Caki2 (cell line): ENCODE data around the gene SCPEP1. TPM values are rescaled to one million over a fixed set of nuclear protein-coding genes. Genes with fewer than 3 reads are reported as not detected.

Experiments
- DNase-seq: peaks from one replicate; pipeline ENCODE4 v3.0.0-alpha.2; 2015; ENCODE audit warnings: low read depth
- in situ Hi-C: cut with HindIII; loops from 2 replicates; pipeline ENCODE4 v1.10.0; 2016; ENCODE audit warnings: low sequenced_read_pairs, low pct_unique_long_range_greater_than_20kb, mixed read lengths
- total RNA-seq: library from RNA; depleted of rRNA; stranded (reverse); fragments of >200 nt; shearing (Covaris generic); gene quantifications from 2 replicates; pipeline ENCODE4 v1.2.3, GENCODE V29; 2014; ENCODE audit warnings: low replicate concordance

SCPEP1 gene
- total RNA-seq, 1 experiment from 2014 or later: 39.4 TPM

GRCh38 chr17:56988901-56989572, 11.1 kb downstream of the SCPEP1 start:
- in situ Hi-C loops: no loop called here
- no peak for DNase-seq

- in situ Hi-C loops: no loop called here
- no peak for DNase-seq
Measured at GRCh38 chr17:56992364-56992763, 14.4 kb downstream of the SCPEP1 start.

- DNase-seq: no peak
- in situ Hi-C loops: no loop called here
Measured at GRCh38 chr17:56994009-56994792, 16.3 kb downstream of the SCPEP1 start.

GRCh38 chr17:56995766-56996165, 17.8 kb downstream of the SCPEP1 start:
- in situ Hi-C loops: no loop called here

GRCh38 chr17:56997313-56997712, 19.4 kb downstream of the SCPEP1 start:
- in situ Hi-C loops: no loop called here
- DNase-seq: no peak

More at GRCh38 chr17:56995766-56996165, 17.8 kb downstream of the SCPEP1 start:
- no peak for DNase-seq

- DNase-seq: no peak
- in situ Hi-C loops: no loop called here
Measured at GRCh38 chr17:57001541-57001940, 23.6 kb downstream of the SCPEP1 start.

- DNase-seq: no peak
- in situ Hi-C loops: no loop called here
Measured at GRCh38 chr17:57002904-57003303, 25.0 kb downstream of the SCPEP1 start.

GRCh38 chr17:57004944-57005579, 27.1 kb downstream of the SCPEP1 start:
- in situ Hi-C loops: no loop called here
- no peak for DNase-seq

- in situ Hi-C loops: no loop called here
- DNase-seq: no peak
Measured at GRCh38 chr17:57006040-57006439, 28.1 kb downstream of the SCPEP1 start.

GRCh38 chr17:57008958-57009357, 31.0 kb downstream of the SCPEP1 start:
- in situ Hi-C loops: no loop called here
- no peak for DNase-seq

- peak; percentile 13 for DNase-seq
- in situ Hi-C loops: no loop called here
Measured at GRCh38 chr17:57009737-57010445, 32.0 kb downstream of the SCPEP1 start.

- no peak for DNase-seq
- in situ Hi-C loops: no loop called here
Measured at GRCh38 chr17:57010487-57010886, 32.6 kb downstream of the SCPEP1 start.

- in situ Hi-C loops: no loop called here
- no peak for DNase-seq
Measured at GRCh38 chr17:57011491-57012015, 33.6 kb downstream of the SCPEP1 start.

- DNase-seq: no peak
- in situ Hi-C loops: no loop called here
Measured at GRCh38 chr17:57016071-57016763, 38.3 kb downstream of the SCPEP1 start.

- DNase-seq: no peak
- in situ Hi-C loops: no loop called here
Measured at GRCh38 chr17:57016764-57017116, 38.8 kb downstream of the SCPEP1 start.

- no peak for DNase-seq
- in situ Hi-C loops: no loop called here
Measured at GRCh38 chr17:57017625-57018024, 39.7 kb downstream of the SCPEP1 start.

GRCh38 chr17:57020208-57020607, 42.3 kb downstream of the SCPEP1 start:
- in situ Hi-C loops: no loop called here

More at GRCh38 chr17:57020208-57020607, 42.3 kb downstream of the SCPEP1 start:
- no peak for DNase-seq
